NCI-H510A (cell line): ENCODE measurements around the gene NEGR1.
"Not testable (repeated sequence)": the region's sequence is repeated elsewhere in the genome, so short reads cannot be mapped to it uniquely, and the experiment has no call there.

Experiments used
- DNase-seq: peaks from one replicate; lab custom pipeline; 2025; lab: John Stamatoyannopoulos, UW

Gene NEGR1

GRCh38 chr1:71944006-71944405, 338.3 kb downstream of the NEGR1 start:
- DNase-seq, result no peak

- DNase-seq, result no peak
Measured at GRCh38 chr1:71940261-71940660, 342.1 kb downstream of the NEGR1 start.

- DNase-seq, result no peak
Measured at GRCh38 chr1:71930511-71930910, 351.8 kb downstream of the NEGR1 start.

- DNase-seq, result no peak
Measured at GRCh38 chr1:71921935-71922559, 360.3 kb downstream of the NEGR1 start.

- no peak for DNase-seq
Measured at GRCh38 chr1:71921204-71921603, 361.1 kb downstream of the NEGR1 start.

- DNase-seq, result no peak
Measured at GRCh38 chr1:71920556-71920955, 361.8 kb downstream of the NEGR1 start.

GRCh38 chr1:71919811-71920509, 362.4 kb downstream of the NEGR1 start:
- no peak for DNase-seq

GRCh38 chr1:71918630-71919029, 363.7 kb downstream of the NEGR1 start:
- DNase-seq, result no peak

GRCh38 chr1:71916894-71917293, 365.4 kb downstream of the NEGR1 start:
- no peak for DNase-seq

- no peak for DNase-seq
Measured at GRCh38 chr1:71914626-71915025, 367.7 kb downstream of the NEGR1 start.

GRCh38 chr1:71908871-71909390, 373.4 kb downstream of the NEGR1 start:
- DNase-seq, result no peak

- no peak for DNase-seq
Measured at GRCh38 chr1:71908303-71908702, 374.0 kb downstream of the NEGR1 start.

GRCh38 chr1:71899881-71900280, 382.5 kb downstream of the NEGR1 start:
- DNase-seq, result no peak

- DNase-seq, result not testable (repeated sequence)
Measured at GRCh38 chr1:71888166-71888565, 394.2 kb downstream of the NEGR1 start.

GRCh38 chr1:71885171-71885570, 397.2 kb downstream of the NEGR1 start:
- DNase-seq, result no peak

- no peak for DNase-seq
Measured at GRCh38 chr1:71882637-71883036, 399.7 kb downstream of the NEGR1 start.

GRCh38 chr1:71882226-71882625, 400.1 kb downstream of the NEGR1 start:
- no peak for DNase-seq

- no peak for DNase-seq
Measured at GRCh38 chr1:71881611-71882010, 400.7 kb downstream of the NEGR1 start.

GRCh38 chr1:71869326-71869725, 413.0 kb downstream of the NEGR1 start:
- DNase-seq, result no peak

- no peak for DNase-seq
Measured at GRCh38 chr1:71862756-71863155, 419.6 kb downstream of the NEGR1 start.

GRCh38 chr1:71861022-71861421, 421.3 kb downstream of the NEGR1 start:
- no peak for DNase-seq

- DNase-seq, result no peak
Measured at GRCh38 chr1:71859806-71860205, 422.5 kb downstream of the NEGR1 start.

- DNase-seq, result no peak
Measured at GRCh38 chr1:71857862-71858261, 424.5 kb downstream of the NEGR1 start.

GRCh38 chr1:71853360-71853759, 429.0 kb downstream of the NEGR1 start:
- DNase-seq, result no peak
